HUDEP-2 (cell line): ENCODE measurements around the gene NLRP1.

Source experiments
- DNase-seq, 76 experiments: peaks; one replicate each; lab custom pipeline; 2025; ENCODE audit not compliant: unreplicated experiment in 76 of 76; lab: John Stamatoyannopoulos, UW

NLRP1 gene

GRCh38 chr17:5526821-5527598 lies 57.3 kb downstream of the NLRP1 start:
- peak in 11 of 76 experiments; percentile 7 to 56 (median 14) for DNase-seq

GRCh38 chr17:5523249-5523648 lies 61.1 kb downstream of the NLRP1 start:
- DNase-seq, result no peak

- no peak for DNase-seq
Measured at GRCh38 chr17:5522476-5522875, 61.8 kb downstream of the NLRP1 start.

- no peak for DNase-seq
Measured at GRCh38 chr17:5516060-5516792, 68.1 kb downstream of the NLRP1 start.

DNA sequence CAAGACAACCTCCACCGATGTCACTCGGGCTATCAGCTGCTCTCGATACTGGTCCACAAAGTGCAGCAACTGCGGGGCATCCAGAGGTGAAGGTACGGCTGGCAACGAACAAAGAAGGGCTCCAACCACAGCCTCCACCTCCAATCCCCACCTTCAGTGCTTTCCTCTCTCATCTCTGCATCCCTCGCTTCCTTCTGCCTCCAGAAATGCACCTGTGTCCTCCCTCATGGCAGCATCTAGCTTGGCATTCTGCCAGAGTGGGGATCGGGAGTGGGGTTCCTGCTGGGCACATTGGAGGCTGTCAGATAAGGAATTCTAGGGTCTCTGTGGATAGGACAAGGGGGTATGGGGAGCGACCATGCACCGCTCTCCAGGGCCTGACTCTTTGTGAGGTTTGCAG lies 69.3 kb downstream of the NLRP1 start:
- DNase-seq, result no peak

GRCh38 chr17:5513628-5514027 lies 70.7 kb downstream of the NLRP1 start:
- DNase-seq, result no peak

DNA sequence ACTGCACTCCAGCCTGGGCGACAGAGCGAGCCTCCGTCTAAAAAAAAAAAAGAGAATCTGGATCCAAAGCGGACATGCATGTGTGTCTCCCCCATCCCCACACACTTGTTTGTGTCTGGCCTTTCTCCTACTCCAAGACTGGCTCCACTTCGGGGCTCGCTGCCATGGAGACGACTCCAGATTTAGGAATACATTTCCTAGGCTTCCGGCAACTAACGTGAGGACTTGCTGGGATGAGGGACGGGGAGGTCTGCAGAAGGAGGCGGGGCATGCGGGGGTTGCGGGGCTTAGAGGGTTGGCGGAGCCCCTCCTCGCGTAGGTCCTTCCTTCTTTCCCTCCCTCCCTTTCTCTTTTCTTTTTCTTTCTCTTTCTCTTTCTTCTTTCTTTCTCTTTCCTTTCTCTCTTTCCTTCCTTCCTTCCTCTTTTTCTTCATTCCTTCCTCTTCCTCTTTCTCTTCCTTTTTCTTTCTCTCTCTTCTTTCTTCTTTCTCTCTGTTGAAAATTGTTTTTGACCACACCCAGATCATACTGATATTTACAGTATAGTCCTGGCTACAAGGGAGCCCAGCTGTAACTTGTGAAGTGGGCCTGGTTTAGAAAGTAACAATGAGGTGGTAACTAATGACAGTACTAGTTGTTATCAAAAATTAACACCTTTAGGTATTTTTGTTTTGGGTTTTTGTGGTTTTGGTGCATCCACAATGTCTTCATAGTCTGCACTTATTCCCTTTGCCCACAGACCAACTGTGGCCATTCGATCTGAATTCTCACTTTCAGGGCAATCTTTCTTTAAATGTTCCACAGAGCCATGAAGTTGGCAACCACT lies 72.7 kb downstream of the NLRP1 start:
- DNase-seq, result no peak

DNA sequence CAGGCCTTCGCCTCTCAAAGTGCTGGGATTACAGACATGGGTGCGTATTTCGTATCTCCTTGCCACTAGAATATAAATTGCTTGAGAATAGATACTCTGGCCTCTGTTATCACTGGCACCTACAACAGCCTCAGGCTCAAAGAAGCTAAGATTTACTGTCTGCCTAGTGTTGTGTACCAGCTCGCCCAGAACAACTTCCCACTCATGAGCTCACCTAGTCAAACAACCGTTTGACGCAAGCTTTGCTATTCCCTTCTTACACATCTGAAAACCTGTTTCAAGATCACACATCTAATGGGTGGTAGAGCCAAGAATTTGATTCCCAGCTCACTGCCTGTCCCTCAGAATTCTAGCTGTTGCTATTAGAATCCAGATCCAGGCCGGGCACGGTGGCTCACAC lies 73.5 kb downstream of the NLRP1 start:
- no peak for DNase-seq

GRCh38 chr17:5509482-5509881 lies 74.8 kb downstream of the NLRP1 start:
- DNase-seq, result no peak

DNA sequence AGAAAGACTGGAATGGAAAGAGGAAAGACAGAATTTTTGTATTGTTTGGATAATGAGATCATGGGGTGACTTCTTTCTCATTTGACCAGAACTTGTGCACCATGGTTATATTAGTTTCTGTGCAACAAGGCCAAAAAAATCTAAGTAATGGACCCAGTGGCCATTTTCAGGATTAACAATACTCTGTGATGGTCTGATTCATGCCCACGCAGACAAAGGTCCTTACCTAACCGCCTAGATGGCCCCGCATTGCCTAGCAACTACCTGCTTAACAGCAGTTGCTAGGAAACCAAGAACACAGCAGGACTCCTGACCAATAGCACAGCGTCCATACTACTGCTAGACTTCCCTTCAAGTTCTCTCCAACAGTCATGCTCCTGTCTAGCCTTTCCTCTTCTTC lies 75.5 kb downstream of the NLRP1 start:
- DNase-seq, result no peak

DNA sequence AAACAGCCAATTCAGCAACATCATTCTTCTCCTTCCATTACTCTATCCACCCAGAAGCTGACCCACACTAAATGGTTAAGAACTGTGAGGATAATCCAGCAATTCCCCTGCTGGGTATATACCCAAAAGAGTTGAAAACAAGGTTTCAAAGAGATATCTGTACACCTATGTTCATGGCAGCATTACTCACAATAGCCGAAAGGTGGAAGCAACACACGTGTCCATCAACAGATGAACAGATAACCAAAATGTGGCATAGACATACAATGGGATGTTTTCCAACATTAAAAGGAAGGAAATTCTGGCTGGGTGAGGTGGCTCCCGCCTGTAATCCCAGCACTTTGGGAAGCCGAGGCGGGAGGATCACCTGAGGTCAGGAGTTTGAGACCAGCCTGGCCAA lies 78.0 kb downstream of the NLRP1 start:
- no peak for DNase-seq

DNA sequence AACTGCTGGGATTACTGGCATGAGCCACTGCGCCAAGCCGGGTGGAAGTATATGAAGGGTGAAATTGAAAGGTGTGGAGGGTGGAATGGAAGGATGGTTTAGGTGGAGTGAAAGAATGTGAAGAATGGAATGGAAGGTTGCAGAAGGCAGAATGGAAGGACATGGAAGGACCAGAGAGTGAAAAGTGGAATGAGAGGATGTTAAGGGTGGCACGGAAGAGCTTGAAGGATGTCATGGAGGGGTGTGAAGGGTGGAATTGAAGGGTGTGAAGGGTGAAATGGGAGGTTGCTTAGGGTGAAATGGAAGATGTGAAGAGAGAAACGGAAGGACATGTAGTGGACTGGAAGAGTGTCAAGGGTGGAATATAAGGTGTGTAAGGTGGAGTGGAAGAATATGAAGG lies 81.8 kb downstream of the NLRP1 start:
- DNase-seq, result no peak

- no peak for DNase-seq
Measured at GRCh38 chr17:5501685-5502084, 82.6 kb downstream of the NLRP1 start.

DNA sequence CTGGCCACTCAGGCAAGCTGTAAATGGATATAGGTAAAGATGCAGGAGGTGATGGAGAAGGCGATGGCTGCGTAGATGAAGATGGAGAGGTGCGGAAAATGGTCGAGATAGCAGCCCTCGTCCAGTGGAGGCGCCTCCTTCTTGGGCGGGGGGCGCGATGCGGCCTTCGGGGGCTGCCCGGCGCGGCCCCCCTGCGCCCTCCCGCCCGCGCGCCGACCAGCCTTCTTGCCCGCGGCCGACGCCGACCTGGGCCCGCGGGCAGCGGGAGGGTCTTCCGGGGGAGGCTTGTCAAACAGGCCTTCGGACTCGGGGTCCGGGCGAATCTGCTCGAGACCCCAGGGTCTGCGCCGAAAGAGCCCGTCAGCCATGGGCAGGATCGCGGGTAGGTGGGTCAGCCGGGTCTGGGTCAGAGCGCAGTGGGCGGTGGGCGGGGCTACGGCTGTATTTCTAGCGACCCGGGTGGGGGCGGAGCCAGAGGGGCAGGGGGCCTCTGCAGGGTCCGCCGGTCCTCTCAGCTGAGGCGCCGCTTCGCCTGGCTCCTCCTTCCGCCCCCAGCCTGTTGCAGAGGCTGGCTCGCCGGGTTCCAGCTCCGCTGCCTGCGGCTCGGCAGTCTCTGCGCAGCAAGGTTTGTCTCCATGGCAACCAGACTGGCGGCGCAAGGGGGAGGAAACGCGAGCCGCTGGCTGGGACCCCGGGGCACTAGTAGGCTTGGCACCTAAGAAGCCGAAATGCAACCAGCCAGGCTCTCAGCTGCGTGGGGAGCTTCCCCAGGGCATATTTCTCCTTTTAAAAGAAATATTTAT lies 83.5 kb downstream of the NLRP1 start:
- DNase-seq, result peak in 6 of 76 experiments; percentile 0 to 9 (median 4)

- no peak for DNase-seq
Measured at GRCh38 chr17:5500247-5500588, 84.1 kb downstream of the NLRP1 start.

GRCh38 chr17:5499476-5500231 lies 84.7 kb downstream of the NLRP1 start:
- DNase-seq, result no peak

GRCh38 chr17:5492970-5493369 lies 91.3 kb downstream of the NLRP1 start:
- DNase-seq, result no peak

DNA sequence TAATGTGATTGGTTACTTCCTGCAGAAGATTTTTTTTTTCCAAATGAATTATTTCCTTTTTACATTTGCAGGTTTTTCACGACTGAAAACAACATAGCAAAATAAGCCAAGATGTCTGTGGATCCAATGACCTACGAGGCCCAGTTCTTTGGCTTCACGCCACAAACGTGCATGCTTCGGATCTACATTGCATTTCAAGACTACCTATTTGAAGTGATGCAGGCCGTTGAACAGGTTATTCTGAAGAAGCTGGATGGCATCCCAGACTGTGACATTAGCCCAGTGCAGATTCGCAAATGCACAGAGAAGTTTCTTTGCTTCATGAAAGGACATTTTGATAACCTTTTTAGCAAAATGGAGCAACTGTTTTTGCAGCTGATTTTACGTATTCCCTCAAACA lies 95.6 kb downstream of the NLRP1 start:
- no peak for DNase-seq

DNA sequence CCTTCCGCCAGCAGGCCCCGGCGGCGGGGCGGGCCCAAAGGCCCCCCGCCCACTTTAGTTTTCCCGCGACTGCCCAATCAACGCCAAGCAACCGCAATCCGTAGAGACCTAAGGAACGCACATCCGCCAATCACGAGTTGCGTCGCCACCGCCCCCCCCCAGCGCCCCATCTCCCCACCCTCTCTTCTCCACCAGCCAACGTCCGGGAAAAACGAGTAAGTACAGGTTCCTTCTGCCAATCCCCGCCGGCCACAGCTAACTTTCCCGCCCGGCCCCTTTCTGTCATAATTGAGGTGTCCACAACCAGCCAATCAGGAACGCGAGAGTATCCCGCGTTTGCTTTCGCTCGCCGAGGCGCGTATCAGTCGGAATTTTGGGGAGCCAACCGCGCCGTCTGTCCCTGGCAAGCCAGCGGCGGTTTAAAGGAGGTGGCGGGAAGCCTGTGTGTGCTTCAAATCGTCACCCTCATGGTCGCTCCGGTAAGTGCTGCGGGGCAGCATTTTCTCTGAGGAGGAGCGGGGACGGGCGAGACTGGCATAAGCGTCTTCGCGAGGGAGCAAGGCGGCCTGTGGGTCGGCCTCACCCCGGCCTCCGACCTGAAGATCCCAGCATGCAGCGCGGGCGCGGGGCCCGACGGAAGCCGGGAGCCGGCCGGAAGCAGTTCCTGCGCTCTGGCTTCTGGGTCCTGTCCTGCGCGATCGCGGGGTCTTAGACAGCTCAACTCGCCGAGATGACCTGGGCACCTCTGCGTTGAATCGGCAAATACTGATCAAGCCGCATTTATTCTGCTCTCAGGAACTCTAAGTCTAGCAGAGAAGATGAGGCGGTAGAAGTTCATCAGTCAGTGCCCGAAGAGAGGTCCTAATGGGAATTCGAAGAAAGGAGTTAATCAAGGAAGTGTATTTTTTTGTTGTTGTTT lies 97.8 kb downstream of the NLRP1 start, which contains the start of gene MIS12:
Gene MIS12, plus strand, starts transcription at position 361 of the 919 bp plus-strand sequence. CDS start 2,297 bp downstream, outside the sequence.
- peak in 75 of 76 experiments; percentile 84 to 99 (median 96) for DNase-seq
